Adrenal gland (tissue), 12 donors: ENCODE results near the gene WFDC12. TPM values are rescaled to one million over a fixed set of nuclear protein-coding genes. Genes with fewer than 3 reads are reported as not detected.

ENCODE experiments used
- DNase-seq, 7 donors: peaks; one replicate each; pipeline ENCODE4 v3.0.0-alpha.2; 2019 to 2020
- H3K27ac ChIP-seq, 5 donors: fragments of 200-600 bp; sonication (generic) in 4 of 5; 1 replicate in 3 of 5; 2 replicates in 2 of 5; pipeline versions ENCODE4 v1.5.1 to v1.8.0; 2016 to 2020; ENCODE audit warnings: mild to moderate bottlenecking in 1 of 5
- H3K27me3 ChIP-seq: fragments of 200-600 bp; 2 replicates; pipeline ENCODE4 v1.8.0; 2021
- H3K36me3 ChIP-seq, 2 donors: fragments of 200-600 bp; replicated peaks in 1 of 2; 1 replicate in 1 of 2; 2 replicates in 1 of 2; pipeline versions ENCODE4 v1.5.1 to v1.8.0; 2018 to 2022
- H3K4me1 ChIP-seq, 2 donors: fragments of 200-600 bp; replicated peaks in 1 of 2; 1 replicate in 1 of 2; 2 replicates in 1 of 2; pipeline versions ENCODE4 v1.5.1 to v1.8.0; 2018 to 2021
- H3K4me3 ChIP-seq, 4 donors: fragments of 200-600 bp; sonication (generic) in 3 of 4; one replicate each; pipeline ENCODE4 v1.5.1; 2016 to 2018
- H3K9me3 ChIP-seq, 3 donors: fragments of 200-600 bp; sonication (generic) in 1 of 3; replicated peaks in 1 of 3; 1 replicate in 2 of 3; 2 replicates in 1 of 3; pipeline versions ENCODE4 v1.5.1 to v1.8.0; 2016 to 2021
- CTCF ChIP-seq, 6 experiments: fragments of 450-650 bp in 4 of 6; fragments of 200-600 bp in 2 of 6; sonication (generic) in 1 of 6; IDR thresholded peaks; 1 replicate in 5 of 6; 2 replicates in 1 of 6; pipeline versions ENCODE4 v1.5.1 to v1.8.0; 2016 to 2021; ENCODE audit warnings: antibody characterized with exemption in 6 of 6, mild to moderate bottlenecking in 2 of 6, moderate library complexity in 1 of 6
- POLR2A ChIP-seq, 2 donors: fragments of 450-650 bp; IDR thresholded peaks; one replicate each; pipeline ENCODE4 v1.6.1; 2017; ENCODE audit warnings: antibody characterized with exemption in 2 of 2, mild to moderate bottlenecking in 2 of 2, moderate library complexity in 1 of 2
- WGBS, 4 donors: extraction: QIAGEN DNeasy Blood & Tissue Kit in 2 of 4; methylation state at CpG; one replicate each; pipeline versions ENCODE4 v1.1.5 to v1.1.7; 2013 to 2017; 5-methylcytosine and 5-hydroxymethylcytosine counted together
- intact Hi-C, 2 donors: fragments of 100-400 bp; cut with DNase I; formaldehyde crosslinking; loops; one replicate each; pipeline versions ENCODE4 v1.14.1 to v1.15.0; 2022 to 2023
- polyA plus RNA-seq, 3 donors: library from polyadenylated mRNA; stranded (reverse); fragments of 200-250 nt in 2 of 3; fragments of 350-450 nt in 1 of 3; fragmentation: Illumina TruSeq in 1 of 3; extraction: RNeasy Lipid Tissue Mini Kit (QIAGEN cat#74804) in 1 of 3; gene quantifications; one replicate each; pipeline ENCODE4 v1.2.3, GENCODE V29; 2013 to 2014
- total RNA-seq, 9 donors: library from RNA; depleted of rRNA in 4 of 9; stranded (reverse); fragments of >200 nt in 4 of 9; fragments of 120-200 nt in 1 of 9; fragmentation: NEBNext Ultra II Directional in 1 of 9; extraction: Animal tissue kit (Norgen Biotek cat#: 25700) in 1 of 9; gene quantifications; one replicate each; pipeline versions ENCODE4 v1.1.0 to v1.2.4, GENCODE V29; 2013 to 2023
- donor health status: healthy with polysubstance abuse.
- donor health status: Bipolar disorder and iron deficiency.
- donor health status: DM: yes; HTN: yes; CAD: no.
- donor health status: DM: no; HTN: no; CAD: no.
- donor health status: DM: no; HTN: no; CAD: no.
- donor health status: DM: yes; HTN: yes; CAD: no.

The WFDC12 gene
- total and polyA plus RNA-seq, 12 donors: not detected

- 88 to 93% (median 92%) methylated on average over 2 of the region's 2 CpGs for WGBS, 4 donors
- no peak for TF ChIP-seq POLR2A (IDR thresholded peaks at IDR 0.05)
- no peak overlapping the region for H3K27ac ChIP-seq
- peaks cover 9% of the 10 kb centered on the region for H3K27me3 ChIP-seq
- no peak for DNase-seq
- H3K4me3 ChIP-seq: no peak overlapping the region
- H3K36me3 ChIP-seq: no peaks in the 10 kb centered on the region
- peaks cover 0 to 5% of the 10 kb centered on the region in 2 donors for H3K4me1 ChIP-seq
- intact Hi-C loops: loop anchor here in 1 of 2 donors (10.0 kb wide), 1 partner anchor 179 kb away; no protein-coding TSS in a partner anchor
- H3K9me3 ChIP-seq: no peaks in the 10 kb centered on the region
Observed at GRCh38 chr20:45105317-45105716, 18.9 kb downstream of the WFDC12 start.

- Histone ChIP-seq H3K4me1 (peaks cover 0 to 5% of the 10 kb centered on the region in 2 donors), H3K27ac (no peak overlapping the region), H3K27me3 (peaks cover 10% of the 10 kb centered on the region), H3K9me3 (no peaks in the 10 kb centered on the region), H3K4me3 (no peak overlapping the region), H3K36me3 (no peaks in the 10 kb centered on the region)
- intact Hi-C loops: loop anchor here in 1 of 2 donors (10.0 kb wide), 1 partner anchor 180 kb away; no protein-coding TSS in a partner anchor
- DNase-seq: no peak
- WGBS, 4 donors: 74 to 92% (median 79%) methylated on average over 5 of the region's 5 CpGs
- TF ChIP-seq CTCF (IDR thresholded peaks at IDR 0.05): no peak
- no peak for TF ChIP-seq POLR2A (IDR thresholded peaks at IDR 0.05)
Observed at GRCh38 chr20:45104786-45105185, 19.5 kb downstream of the WFDC12 start.

GRCh38 chr20:45103072-45103471 lies 21.2 kb downstream of the WFDC12 start:
- intact Hi-C loops: loop anchor here in 1 of 2 donors (10.0 kb wide), 1 partner anchor 182 kb away; no protein-coding TSS in a partner anchor
- WGBS, 4 donors: 76 to 91% (median 81%) methylated on average over 2 of the region's 2 CpGs
- Histone ChIP-seq H3K27ac (no peak overlapping the region), H3K36me3 (no peaks in the 10 kb centered on the region), H3K4me3 (no peak overlapping the region), H3K27me3 (peaks cover 19% of the 10 kb centered on the region), H3K9me3 (no peaks in the 10 kb centered on the region), H3K4me1 (peaks cover 0 to 8% of the 10 kb centered on the region in 2 donors)
- TF ChIP-seq CTCF (IDR thresholded peaks at IDR 0.05) (no peak), POLR2A (IDR thresholded peaks at IDR 0.05) (no peak)
- DNase-seq: no peak

- TF ChIP-seq CTCF (IDR thresholded peaks at IDR 0.05): no peak
- TF ChIP-seq POLR2A (IDR thresholded peaks at IDR 0.05): no peak
- no peak overlapping the region for H3K4me3 ChIP-seq
- no peaks in the 10 kb centered on the region for H3K36me3 ChIP-seq
- intact Hi-C loops: loop anchor here in 1 of 2 donors (10.0 kb wide), 1 partner anchor 183 kb away; no protein-coding TSS in a partner anchor
- no peak for DNase-seq
- no peak overlapping the region for H3K27ac ChIP-seq
- peaks cover 35% of the 10 kb centered on the region for H3K27me3 ChIP-seq
- H3K9me3 ChIP-seq: no peaks in the 10 kb centered on the region
- 59 to 70% (median 67%) methylated on average over 2 to 6 of the region's 6 CpGs for WGBS, 4 donors
- peaks cover 0 to 16% of the 10 kb centered on the region in 2 donors for H3K4me1 ChIP-seq
Observed at GRCh38 chr20:45101333-45101850, 22.9 kb downstream of the WFDC12 start.
